ENCODE measurements around the gene DUSP8.

GRCh38 chr11:1555713-1556153, 16.3 kb downstream of the DUSP8 start:
- TF ChIP-seq ZFX (IDR thresholded peaks at IDR 0.05), result no peak
- TF ChIP-seq, protein P1, sequence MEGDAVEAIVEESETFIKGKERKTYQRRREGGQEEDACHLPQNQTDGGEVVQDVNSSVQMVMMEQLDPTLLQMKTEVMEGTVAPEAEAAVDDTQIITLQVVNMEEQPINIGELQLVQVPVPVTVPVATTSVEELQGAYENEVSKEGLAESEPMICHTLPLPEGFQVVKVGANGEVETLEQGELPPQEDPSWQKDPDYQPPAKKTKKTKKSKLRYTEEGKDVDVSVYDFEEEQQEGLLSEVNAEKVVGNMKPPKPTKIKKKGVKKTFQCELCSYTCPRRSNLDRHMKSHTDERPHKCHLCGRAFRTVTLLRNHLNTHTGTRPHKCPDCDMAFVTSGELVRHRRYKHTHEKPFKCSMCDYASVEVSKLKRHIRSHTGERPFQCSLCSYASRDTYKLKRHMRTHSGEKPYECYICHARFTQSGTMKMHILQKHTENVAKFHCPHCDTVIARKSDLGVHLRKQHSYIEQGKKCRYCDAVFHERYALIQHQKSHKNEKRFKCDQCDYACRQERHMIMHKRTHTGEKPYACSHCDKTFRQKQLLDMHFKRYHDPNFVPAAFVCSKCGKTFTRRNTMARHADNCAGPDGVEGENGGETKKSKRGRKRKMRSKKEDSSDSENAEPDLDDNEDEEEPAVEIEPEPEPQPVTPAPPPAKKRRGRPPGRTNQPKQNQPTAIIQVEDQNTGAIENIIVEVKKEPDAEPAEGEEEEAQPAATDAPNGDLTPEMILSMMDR (conservative IDR thresholded peaks at IDR 0.05), result no peak

All from C4-2B (cell line).